GM12892 (cell line): Measurements from ENCODE around the gene GULP1.

Experiments used
- DNase-seq: peaks from one replicate; pipeline ENCODE4 v3.0.0; 2011; ENCODE audit not compliant: insufficient read length
- FAIRE-seq: peaks from 2 replicates; lab custom pipeline; 2011; peaks lifted over from hg19 to GRCh38; lab: Jason Lieb, UNC
- POLR2A ChIP-seq: IDR thresholded peaks from 2 replicates; pipeline ENCODE4 v1.6.1; 2011; ENCODE audit warnings: low read depth, low read length, control low read depth
- POLR2AphosphoS5 ChIP-seq: IDR thresholded peaks from 2 replicates; pipeline ENCODE4 v1.6.1; 2011; ENCODE audit warnings: low read depth, low read length, control low read depth
- TAF1 ChIP-seq: IDR thresholded peaks from 2 replicates; pipeline ENCODE4 v1.6.1; 2011; ENCODE audit warnings: low read depth, mild to moderate bottlenecking, control low read depth, low read length, borderline replicate concordance

GULP1 gene

GRCh38 chr2:188506843-188507242 lies 215.2 kb downstream of the GULP1 start:
- TF ChIP-seq POLR2AphosphoS5 (no peak), POLR2A (no peak), TAF1 (no peak)
- FAIRE-seq (no peak), DNase-seq (no peak)

- no peak for TF ChIP-seq POLR2A
- TF ChIP-seq TAF1, result no peak
- TF ChIP-seq POLR2AphosphoS5, result no peak
- DNase-seq (no peak), FAIRE-seq (no peak)
Measured at GRCh38 chr2:188511346-188511745, 219.7 kb downstream of the GULP1 start.

- no peak for TF ChIP-seq POLR2A
- FAIRE-seq (no peak), DNase-seq (no peak)
Measured at GRCh38 chr2:188512456-188512855, 220.8 kb downstream of the GULP1 start.

DNA sequence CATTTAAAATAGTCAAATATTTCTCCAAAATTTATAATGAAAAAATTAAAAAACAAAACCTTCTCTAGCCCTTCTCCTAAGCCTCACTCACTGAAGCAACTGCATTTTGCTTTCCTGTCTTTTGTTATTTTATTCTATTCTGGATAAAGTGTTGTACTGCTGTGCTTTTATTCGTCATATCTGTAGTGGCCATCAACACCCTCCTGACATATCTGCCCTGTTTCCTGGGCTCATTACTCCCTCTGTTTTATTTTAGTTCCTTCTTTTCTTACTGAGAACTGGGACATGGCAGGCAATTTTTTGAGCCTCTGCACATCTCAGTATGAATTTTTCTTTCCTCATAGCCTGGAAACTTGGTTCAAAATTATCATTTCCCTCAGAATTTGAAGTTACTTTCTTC lies 224.2 kb downstream of the GULP1 start:
- TF ChIP-seq POLR2A (no peak), POLR2AphosphoS5 (no peak), TAF1 (no peak)
- no peak for DNase-seq
- FAIRE-seq, result no peak

DNA sequence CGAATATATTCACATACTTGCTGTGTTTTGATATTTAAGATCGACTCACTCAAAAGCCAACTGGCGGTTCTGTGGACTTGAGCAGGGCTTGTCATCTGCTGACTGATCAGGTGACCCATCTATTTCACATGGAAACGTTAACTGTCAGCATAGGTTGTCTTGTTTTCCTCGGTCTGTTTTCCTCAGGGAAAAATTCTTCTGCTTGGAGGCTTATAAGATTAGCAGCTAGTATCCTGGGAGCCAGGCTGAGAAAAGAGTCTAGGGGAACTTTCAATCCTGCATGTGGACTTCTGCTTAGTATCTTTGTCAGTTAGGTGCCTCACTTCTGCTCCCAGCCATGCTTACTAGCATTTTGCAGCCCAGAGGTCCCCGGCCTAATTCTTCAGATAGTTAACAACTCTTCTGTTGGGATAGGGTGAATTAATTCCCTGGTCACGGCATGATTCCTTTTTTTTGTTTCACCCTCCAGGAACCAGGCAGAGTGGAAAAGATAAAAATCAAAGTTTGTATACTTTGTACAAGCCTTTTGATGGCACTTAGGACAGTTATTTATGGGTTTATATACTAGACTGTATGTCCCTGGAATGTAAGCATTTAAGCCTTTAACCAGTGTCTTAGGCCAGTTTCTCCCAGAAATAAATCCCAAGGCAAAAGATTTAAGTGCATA lies 226.0 kb downstream of the GULP1 start:
- no peak for TF ChIP-seq POLR2AphosphoS5
- TF ChIP-seq POLR2A, result no peak
- TF ChIP-seq TAF1, result no peak
- no peak for DNase-seq

GRCh38 chr2:188518381-188518780 lies 226.7 kb downstream of the GULP1 start:
- no peak for TF ChIP-seq TAF1
- DNase-seq (no peak), FAIRE-seq (no peak)

More for the DNA sequence above, 226.0 kb downstream of the GULP1 start:
- FAIRE-seq, result no peak

DNA sequence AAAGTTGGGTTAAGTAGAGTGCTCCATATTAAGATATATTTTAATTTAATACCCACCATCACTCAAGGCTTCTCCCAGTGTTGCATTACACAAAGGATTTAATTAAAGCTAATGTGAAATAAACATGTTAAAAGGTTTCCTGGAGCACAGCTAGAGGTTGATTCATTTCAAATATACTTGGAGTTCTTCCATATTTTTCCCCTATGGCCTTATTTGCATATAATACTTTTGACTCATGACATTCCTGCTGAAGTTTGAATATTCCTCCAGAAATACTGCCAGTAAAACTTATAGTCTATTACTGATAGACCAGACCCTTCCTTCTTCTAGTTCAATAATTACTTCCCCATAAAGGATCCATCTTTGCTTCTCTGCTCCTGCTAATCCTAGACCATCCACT lies 227.5 kb downstream of the GULP1 start:
- DNase-seq, result no peak
- TF ChIP-seq POLR2AphosphoS5, result no peak
- no peak for TF ChIP-seq POLR2A
- FAIRE-seq, result no peak

- FAIRE-seq, result no peak
- TF ChIP-seq TAF1 (no peak), POLR2A (no peak), POLR2AphosphoS5 (no peak)
- no peak for DNase-seq
Measured at GRCh38 chr2:188522517-188522916, 230.8 kb downstream of the GULP1 start.

DNA sequence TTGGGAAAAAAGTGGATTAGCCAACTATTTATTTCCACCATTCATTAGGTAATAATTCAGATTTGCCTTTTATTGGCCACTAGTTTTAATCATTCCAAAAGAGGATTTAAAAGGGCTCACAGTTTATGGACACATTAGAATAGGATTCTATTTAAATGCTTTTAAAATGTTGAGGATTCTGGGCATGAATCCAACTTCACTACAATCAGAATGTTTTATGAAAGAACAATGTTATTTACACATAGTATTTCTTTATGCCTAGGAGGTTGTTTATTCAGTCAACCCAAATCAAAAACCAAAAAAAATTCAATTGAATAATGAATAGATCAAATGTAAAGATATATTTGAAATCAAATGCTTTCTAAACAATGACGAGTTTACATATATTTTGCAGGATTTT lies 232.2 kb downstream of the GULP1 start:
- no peak for TF ChIP-seq POLR2A
- TF ChIP-seq TAF1, result no peak
- TF ChIP-seq POLR2AphosphoS5, result no peak
- DNase-seq (no peak), FAIRE-seq (no peak)

DNA sequence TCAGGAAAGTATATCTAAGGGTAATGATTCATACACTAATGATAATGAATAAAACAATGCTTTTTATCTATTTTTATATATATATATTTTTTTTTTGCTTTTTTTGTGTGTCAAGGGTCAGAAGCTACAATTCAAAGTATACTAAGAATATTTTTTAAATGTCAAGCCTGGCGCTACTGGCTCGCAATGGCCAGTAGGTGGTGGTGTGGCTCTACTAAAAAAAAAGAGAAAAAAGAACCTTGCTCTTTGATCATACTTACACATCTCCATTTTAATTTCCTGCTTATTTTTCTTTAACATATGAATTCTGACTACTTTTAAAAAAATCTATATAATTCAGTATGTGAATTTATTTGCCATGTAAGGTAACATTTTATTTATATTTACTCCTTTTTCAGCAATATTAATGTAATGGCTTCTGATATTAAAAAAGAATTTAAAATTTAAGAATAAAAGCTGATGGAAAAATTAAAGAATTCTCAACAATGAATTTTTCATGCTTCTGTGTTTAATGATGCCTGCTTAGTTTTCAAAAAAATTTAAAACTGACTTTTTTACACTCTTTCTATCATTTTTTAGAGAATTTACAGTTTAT lies 232.9 kb downstream of the GULP1 start:
- DNase-seq (no peak), FAIRE-seq (no peak)
- TF ChIP-seq POLR2AphosphoS5 (no peak), TAF1 (no peak), POLR2A (no peak)

DNA sequence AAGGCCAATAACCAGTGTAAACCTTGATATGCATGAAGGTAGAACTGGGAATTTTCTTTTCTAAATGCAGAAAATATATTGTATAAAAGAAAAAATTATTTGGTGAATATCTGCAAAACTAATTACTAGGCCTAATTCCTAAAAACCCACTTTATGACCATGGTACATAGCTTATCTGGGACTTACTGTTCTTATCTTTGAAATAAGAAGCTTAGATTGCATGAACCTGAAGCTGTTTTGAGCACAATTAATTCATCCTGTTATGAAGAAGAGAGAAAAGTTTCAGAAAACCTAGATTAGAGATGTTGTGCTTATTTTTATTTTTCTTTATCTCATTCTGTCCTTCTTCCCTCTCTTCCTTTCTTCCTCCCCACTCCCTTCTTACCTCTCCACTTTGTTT lies 235.0 kb downstream of the GULP1 start:
- TF ChIP-seq POLR2A (no peak), POLR2AphosphoS5 (no peak), TAF1 (no peak)
- DNase-seq, result no peak
- FAIRE-seq, result no peak

DNA sequence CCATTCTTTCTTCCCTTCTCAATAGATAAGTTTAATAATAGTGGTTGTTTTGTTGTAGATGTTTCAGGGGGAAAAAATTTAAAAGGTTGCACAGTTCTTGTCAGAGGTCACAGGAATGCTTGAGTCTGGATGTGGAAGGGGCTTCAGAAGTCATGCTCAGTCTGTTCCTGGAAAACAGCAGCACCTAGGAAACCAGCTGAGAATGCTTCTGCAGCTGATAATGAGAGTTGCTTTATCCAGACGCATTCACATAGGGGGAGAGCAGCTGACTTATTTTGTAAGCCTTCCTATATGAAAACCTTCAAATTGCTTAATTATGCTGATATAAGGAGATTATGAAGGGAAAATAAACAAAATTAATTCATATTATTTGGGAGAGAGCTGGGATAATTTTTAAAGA lies 235.5 kb downstream of the GULP1 start:
- TF ChIP-seq POLR2AphosphoS5 (no peak), TAF1 (no peak), POLR2A (no peak)
- FAIRE-seq, result no peak

GRCh38 chr2:188527581-188527993 lies 235.9 kb downstream of the GULP1 start:
- TF ChIP-seq POLR2A (no peak), POLR2AphosphoS5 (no peak), TAF1 (no peak)
- DNase-seq (no peak), FAIRE-seq (no peak)

More for the DNA sequence above, 235.5 kb downstream of the GULP1 start:
- DNase-seq, result no peak
